WTC11 (cell line): ENCODE results near the gene DNM1. TPM values are rescaled to one million over a fixed set of nuclear protein-coding genes. Genes with fewer than 3 reads are reported as not detected.

Source experiments
- ATAC-seq: fragments of 200-7000 bp; cut with Tn5 transposase; 2 replicates; pipeline ENCODE4 v1.10.0; 2021; ENCODE audit warnings: mild to moderate bottlenecking, moderate library complexity
- CTCF ChIA-PET: fragments of 300-600 bp; sonication (Branson Sonifier 250); formaldehyde crosslinking; loops from one replicate; lab custom pipeline; 2021; ENCODE audit warnings: antibody characterized with exemption; lab: Charles Lee
- POLR2A ChIA-PET: fragments of 350-600 bp; sonication (Branson Sonifier 250); formaldehyde crosslinking; loops from one replicate; lab custom pipeline; 2021; ENCODE audit warnings: antibody characterized with exemption; lab: Charles Lee
- DNase-seq: peaks from one replicate; pipeline ENCODE4 v3.0.0; 2021; ENCODE audit warnings: low spot score
- H3K27ac Mint-ChIP-seq: 2 replicates; pipeline ENCODE4 v1.8.0; 2021; ENCODE audit warnings: mixed read lengths
- H3K27me3 Mint-ChIP-seq: 2 replicates; pipeline ENCODE4 v1.8.0; 2021; ENCODE audit warnings: low read depth, mild to moderate bottlenecking, moderate library complexity, mixed read lengths
- H3K36me3 Mint-ChIP-seq: 2 replicates; pipeline ENCODE4 v1.8.0; 2021; ENCODE audit warnings: mixed read lengths
- H3K4me1 Mint-ChIP-seq: 2 replicates; pipeline ENCODE4 v1.8.0; 2022; ENCODE audit warnings: mixed read lengths
- H3K4me3 Mint-ChIP-seq: 2 replicates; pipeline ENCODE4 v1.8.0; 2021; ENCODE audit warnings: mild to moderate bottlenecking, moderate library complexity, mixed read lengths
- H3K9me3 Mint-ChIP-seq: 2 replicates; pipeline ENCODE4 v1.8.0; 2021; ENCODE audit warnings: mixed read lengths
- CBFB ChIP-seq: sonication (generic); formaldehyde crosslinking; IDR thresholded peaks from 2 replicates; pipeline ENCODE4 v1.8.1; 2022; ENCODE audit warnings: mild to moderate bottlenecking, low read depth, missing genetic modification reagents
- CDX4 ChIP-seq: fragments of 250-450 bp; sonication (Bioruptor Pico); IDR thresholded peaks from 2 replicates; pipeline ENCODE4 v1.9.0; 2021; ENCODE audit warnings: moderate library complexity, mild to moderate bottlenecking, inconsistent platforms, borderline replicate concordance
- CREB1 ChIP-seq: sonication (generic); formaldehyde crosslinking; IDR thresholded peaks from 2 replicates; pipeline ENCODE4 v1.8.0; 2023; ENCODE audit warnings: mild to moderate bottlenecking, missing genetic modification reagents
- CREM ChIP-seq: sonication (generic); formaldehyde crosslinking; IDR thresholded peaks from 2 replicates; pipeline ENCODE4 v1.8.1; 2022; ENCODE audit warnings: mild to moderate bottlenecking, missing genetic modification reagents, moderate library complexity
- FOXK1 ChIP-seq: sonication (generic); formaldehyde crosslinking; IDR thresholded peaks from 2 replicates; pipeline ENCODE4 v1.8.0; 2022; ENCODE audit warnings: mild to moderate bottlenecking, moderate library complexity, missing genetic modification reagents
- FOXP1 ChIP-seq: sonication (generic); formaldehyde crosslinking; IDR thresholded peaks from 2 replicates; pipeline ENCODE4 v1.8.0; 2022; ENCODE audit warnings: missing genetic modification reagents, mild to moderate bottlenecking, moderate library complexity, borderline replicate concordance
- HMGXB4 ChIP-seq: sonication (generic); formaldehyde crosslinking; IDR thresholded peaks from 2 replicates; pipeline ENCODE4 v1.8.1; 2023; ENCODE audit warnings: mild to moderate bottlenecking, moderate library complexity, missing genetic modification reagents
- IRF1 ChIP-seq: sonication (generic); formaldehyde crosslinking; IDR thresholded peaks from 2 replicates; pipeline ENCODE4 v1.8.0; 2023; ENCODE audit warnings: missing genetic modification reagents
- NFYB ChIP-seq: sonication (generic); formaldehyde crosslinking; conservative IDR thresholded peaks from 2 replicates; pipeline ENCODE4 v1.8.0; 2022; ENCODE audit warnings: low read depth, missing genetic modification reagents
- SOX15 ChIP-seq: fragments of 250-450 bp; sonication (Bioruptor Pico); IDR thresholded peaks from 2 replicates; pipeline ENCODE4 v1.9.0; 2021; ENCODE audit warnings: mild to moderate bottlenecking
- ZNF281 ChIP-seq: sonication (generic); formaldehyde crosslinking; IDR thresholded peaks from 2 replicates; pipeline ENCODE4 v1.8.0; 2023; ENCODE audit warnings: mild to moderate bottlenecking, missing genetic modification reagents
- ZNF317 ChIP-seq: sonication (generic); formaldehyde crosslinking; IDR thresholded peaks from 2 replicates; pipeline ENCODE4 v1.8.1; 2023; ENCODE audit warnings: low read depth, mild to moderate bottlenecking, moderate library complexity, missing genetic modification reagents, borderline replicate concordance
- total RNA-seq: library from RNA; stranded (reverse); gene quantifications from 3 replicates; pipeline ENCODE4 v1.2.3, GENCODE V29; 2021
- TF ChIP-seq, protein P1 (sequence below): sonication (generic); formaldehyde crosslinking; IDR thresholded peaks from 2 replicates; pipeline ENCODE4 v1.8.1; 2023; ENCODE audit warnings: mild to moderate bottlenecking, missing genetic modification reagents
- TF ChIP-seq, protein P2 (sequence below): sonication (generic); formaldehyde crosslinking; IDR thresholded peaks from 2 replicates; pipeline ENCODE4 v1.8.1; 2023; ENCODE audit warnings: mild to moderate bottlenecking, missing genetic modification reagents, borderline replicate concordance
- TF ChIP-seq, protein P3 (sequence below): sonication (generic); formaldehyde crosslinking; IDR thresholded peaks from 2 replicates; pipeline ENCODE4 v1.8.1; 2022; ENCODE audit warnings: low read depth, mild to moderate bottlenecking, moderate library complexity, missing genetic modification reagents, borderline replicate concordance

Gene DNM1
- total RNA-seq, 1 experiment from 2014 or later: 79.0 TPM

DNA sequence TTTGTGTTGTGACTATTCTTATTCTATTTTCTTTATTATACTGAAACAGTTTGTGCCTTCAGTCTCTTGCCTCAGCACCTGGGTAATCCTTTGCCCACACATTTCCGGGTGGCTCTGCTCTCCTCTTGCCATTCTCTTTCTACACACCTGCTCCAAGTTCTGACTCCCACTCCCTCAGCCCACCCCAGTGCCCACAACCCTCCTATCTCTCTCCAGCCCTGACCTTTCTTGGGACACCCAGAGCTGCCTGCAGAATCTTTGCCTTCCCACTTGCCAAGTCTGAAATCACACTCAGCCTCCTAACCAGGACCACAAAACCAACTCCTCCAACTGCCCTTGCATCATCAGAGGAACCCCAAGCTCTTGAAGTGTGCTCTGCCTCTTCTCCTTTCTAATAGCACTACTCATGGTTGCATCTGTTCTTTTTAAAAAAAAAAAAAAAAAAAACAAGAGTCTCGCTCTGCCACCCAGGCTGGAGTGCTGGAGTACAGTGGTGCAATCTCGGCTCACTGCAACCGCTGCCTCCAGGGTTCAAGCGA is 77.0 kb downstream of the DNM1 start:
- TF ChIP-seq ZNF317 (CRISPR knock-in tag): no peak
- Mint-ChIP-seq H3K4me1 (peaks cover 9% of the 10 kb centered on the region), H3K4me3 (no peak overlapping the region), H3K27ac (no peak overlapping the region), H3K9me3 (no peaks in the 10 kb centered on the region), H3K27me3 (no peaks in the 10 kb centered on the region; the same call in 1 of the 2 replicates), H3K36me3 (no peaks in the 10 kb centered on the region)
- ATAC-seq: no peak
- ChIA-PET CTCF (interaction anchor here (0.5 kb wide), 1 partner anchor 587 kb away, joined by 3 read pairs; no protein-coding TSS in a partner anchor), POLR2A (interaction anchor here (0.7 kb wide), 1 partner anchor 1761 kb away, joined by 6 read pairs; no protein-coding TSS in a partner anchor)
- DNase-seq: no peak

DNA sequence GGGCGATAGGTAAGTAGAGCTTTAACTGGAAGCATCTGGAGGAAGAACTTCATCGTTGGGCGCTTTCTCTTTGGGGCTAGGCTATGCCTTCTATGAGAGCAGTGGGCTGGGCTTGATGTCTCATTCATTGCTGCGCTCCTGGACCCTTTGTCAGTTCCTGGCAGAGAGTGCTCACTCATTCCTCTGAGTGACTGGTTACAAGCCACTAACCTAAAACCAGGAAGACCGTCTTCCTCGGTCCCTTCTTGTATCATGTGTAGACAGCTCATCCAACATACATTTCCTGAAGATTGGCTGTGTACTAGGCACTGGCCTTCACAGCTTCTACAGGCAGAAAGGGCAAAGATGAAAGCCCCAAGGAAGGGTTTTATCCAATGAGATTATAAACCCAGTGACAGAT is 79.3 kb downstream of the DNM1 start:
- TF ChIP-seq ZNF281 (no peak), FOXP1 (CRISPR knock-in tag) (no peak), SOX15 (no peak), CREB1 (no peak), CREM (CRISPR knock-in tag) (no peak), NFYB (CRISPR knock-in tag) (no peak), IRF1 (CRISPR knock-in tag) (no peak), FOXK1 (no peak), CDX4 (CRISPR knock-in tag) (no peak), CBFB (no peak), HMGXB4 (no peak)
- TF ChIP-seq, protein P1, sequence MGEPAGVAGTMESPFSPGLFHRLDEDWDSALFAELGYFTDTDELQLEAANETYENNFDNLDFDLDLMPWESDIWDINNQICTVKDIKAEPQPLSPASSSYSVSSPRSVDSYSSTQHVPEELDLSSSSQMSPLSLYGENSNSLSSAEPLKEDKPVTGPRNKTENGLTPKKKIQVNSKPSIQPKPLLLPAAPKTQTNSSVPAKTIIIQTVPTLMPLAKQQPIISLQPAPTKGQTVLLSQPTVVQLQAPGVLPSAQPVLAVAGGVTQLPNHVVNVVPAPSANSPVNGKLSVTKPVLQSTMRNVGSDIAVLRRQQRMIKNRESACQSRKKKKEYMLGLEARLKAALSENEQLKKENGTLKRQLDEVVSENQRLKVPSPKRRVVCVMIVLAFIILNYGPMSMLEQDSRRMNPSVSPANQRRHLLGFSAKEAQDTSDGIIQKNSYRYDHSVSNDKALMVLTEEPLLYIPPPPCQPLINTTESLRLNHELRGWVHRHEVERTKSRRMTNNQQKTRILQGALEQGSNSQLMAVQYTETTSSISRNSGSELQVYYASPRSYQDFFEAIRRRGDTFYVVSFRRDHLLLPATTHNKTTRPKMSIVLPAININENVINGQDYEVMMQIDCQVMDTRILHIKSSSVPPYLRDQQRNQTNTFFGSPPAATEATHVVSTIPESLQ (CRISPR knock-in tag): no peak
- TF ChIP-seq, protein P2, sequence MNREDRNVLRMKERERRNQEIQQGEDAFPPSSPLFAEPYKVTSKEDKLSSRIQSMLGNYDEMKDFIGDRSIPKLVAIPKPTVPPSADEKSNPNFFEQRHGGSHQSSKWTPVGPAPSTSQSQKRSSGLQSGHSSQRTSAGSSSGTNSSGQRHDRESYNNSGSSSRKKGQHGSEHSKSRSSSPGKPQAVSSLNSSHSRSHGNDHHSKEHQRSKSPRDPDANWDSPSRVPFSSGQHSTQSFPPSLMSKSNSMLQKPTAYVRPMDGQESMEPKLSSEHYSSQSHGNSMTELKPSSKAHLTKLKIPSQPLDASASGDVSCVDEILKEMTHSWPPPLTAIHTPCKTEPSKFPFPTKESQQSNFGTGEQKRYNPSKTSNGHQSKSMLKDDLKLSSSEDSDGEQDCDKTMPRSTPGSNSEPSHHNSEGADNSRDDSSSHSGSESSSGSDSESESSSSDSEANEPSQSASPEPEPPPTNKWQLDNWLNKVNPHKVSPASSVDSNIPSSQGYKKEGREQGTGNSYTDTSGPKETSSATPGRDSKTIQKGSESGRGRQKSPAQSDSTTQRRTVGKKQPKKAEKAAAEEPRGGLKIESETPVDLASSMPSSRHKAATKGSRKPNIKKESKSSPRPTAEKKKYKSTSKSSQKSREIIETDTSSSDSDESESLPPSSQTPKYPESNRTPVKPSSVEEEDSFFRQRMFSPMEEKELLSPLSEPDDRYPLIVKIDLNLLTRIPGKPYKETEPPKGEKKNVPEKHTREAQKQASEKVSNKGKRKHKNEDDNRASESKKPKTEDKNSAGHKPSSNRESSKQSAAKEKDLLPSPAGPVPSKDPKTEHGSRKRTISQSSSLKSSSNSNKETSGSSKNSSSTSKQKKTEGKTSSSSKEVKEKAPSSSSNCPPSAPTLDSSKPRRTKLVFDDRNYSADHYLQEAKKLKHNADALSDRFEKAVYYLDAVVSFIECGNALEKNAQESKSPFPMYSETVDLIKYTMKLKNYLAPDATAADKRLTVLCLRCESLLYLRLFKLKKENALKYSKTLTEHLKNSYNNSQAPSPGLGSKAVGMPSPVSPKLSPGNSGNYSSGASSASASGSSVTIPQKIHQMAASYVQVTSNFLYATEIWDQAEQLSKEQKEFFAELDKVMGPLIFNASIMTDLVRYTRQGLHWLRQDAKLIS: no peak
- TF ChIP-seq, protein P3, sequence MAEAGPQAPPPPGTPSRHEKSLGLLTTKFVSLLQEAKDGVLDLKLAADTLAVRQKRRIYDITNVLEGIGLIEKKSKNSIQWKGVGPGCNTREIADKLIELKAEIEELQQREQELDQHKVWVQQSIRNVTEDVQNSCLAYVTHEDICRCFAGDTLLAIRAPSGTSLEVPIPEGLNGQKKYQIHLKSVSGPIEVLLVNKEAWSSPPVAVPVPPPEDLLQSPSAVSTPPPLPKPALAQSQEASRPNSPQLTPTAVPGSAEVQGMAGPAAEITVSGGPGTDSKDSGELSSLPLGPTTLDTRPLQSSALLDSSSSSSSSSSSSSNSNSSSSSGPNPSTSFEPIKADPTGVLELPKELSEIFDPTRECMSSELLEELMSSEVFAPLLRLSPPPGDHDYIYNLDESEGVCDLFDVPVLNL (CRISPR knock-in tag): no peak
- Mint-ChIP-seq H3K36me3 (peaks cover 3% of the 10 kb centered on the region; the same call in 1 of the 2 replicates), H3K9me3 (no peaks in the 10 kb centered on the region), H3K27ac (no peak overlapping the region), H3K4me1 (peaks cover 1% of the 10 kb centered on the region), H3K4me3 (no peak overlapping the region), H3K27me3 (no peaks in the 10 kb centered on the region)
- CTCF ChIA-PET: no interaction called here
- DNase-seq (no peak), ATAC-seq (no peak)
- POLR2A ChIA-PET: no interaction called here
